T-helper 1 cell treated with Interleukin-12 subunit alpha and Interleukin-12 subunit beta and Interleukin-4 antibody, amounts not matched to agents 30 ng/mL and 1 ng/mL, for 36 hours (primary cell): ENCODE data around the gene ACSF3. TPM values are rescaled to one million over a fixed set of nuclear protein-coding genes. Genes with fewer than 3 reads are reported as not detected.

Source experiments
- intact Hi-C: fragments of 100-400 bp; cut with micrococcal nuclease; formaldehyde crosslinking; loops from one replicate; pipeline ENCODE4 v1.15.1; 2024
- total RNA-seq: library from RNA; stranded (reverse); gene quantifications from 2 replicates; pipeline ENCODE4 v1.2.3, GENCODE V29; 2022

ACSF3 gene
- total RNA-seq, 1 donor from 2014 or later = 58.6 TPM

- intact Hi-C loops = no loop called here
These were observed 49.0 kb downstream of the ACSF3 start for GRCh38 chr16:89142474-89143195.

- intact Hi-C loops = no loop called here
These were observed 49.6 kb downstream of the ACSF3 start for GRCh38 chr16:89143201-89143741.

GRCh38 chr16:89143911-89144675 lies 50.4 kb downstream of the ACSF3 start:
- intact Hi-C loops = no loop called here

GRCh38 chr16:89144681-89145080 lies 51.0 kb downstream of the ACSF3 start:
- intact Hi-C loops = no loop called here

- intact Hi-C loops = no loop called here
These were observed 51.9 kb downstream of the ACSF3 start for GRCh38 chr16:89145406-89146161.

DNA sequence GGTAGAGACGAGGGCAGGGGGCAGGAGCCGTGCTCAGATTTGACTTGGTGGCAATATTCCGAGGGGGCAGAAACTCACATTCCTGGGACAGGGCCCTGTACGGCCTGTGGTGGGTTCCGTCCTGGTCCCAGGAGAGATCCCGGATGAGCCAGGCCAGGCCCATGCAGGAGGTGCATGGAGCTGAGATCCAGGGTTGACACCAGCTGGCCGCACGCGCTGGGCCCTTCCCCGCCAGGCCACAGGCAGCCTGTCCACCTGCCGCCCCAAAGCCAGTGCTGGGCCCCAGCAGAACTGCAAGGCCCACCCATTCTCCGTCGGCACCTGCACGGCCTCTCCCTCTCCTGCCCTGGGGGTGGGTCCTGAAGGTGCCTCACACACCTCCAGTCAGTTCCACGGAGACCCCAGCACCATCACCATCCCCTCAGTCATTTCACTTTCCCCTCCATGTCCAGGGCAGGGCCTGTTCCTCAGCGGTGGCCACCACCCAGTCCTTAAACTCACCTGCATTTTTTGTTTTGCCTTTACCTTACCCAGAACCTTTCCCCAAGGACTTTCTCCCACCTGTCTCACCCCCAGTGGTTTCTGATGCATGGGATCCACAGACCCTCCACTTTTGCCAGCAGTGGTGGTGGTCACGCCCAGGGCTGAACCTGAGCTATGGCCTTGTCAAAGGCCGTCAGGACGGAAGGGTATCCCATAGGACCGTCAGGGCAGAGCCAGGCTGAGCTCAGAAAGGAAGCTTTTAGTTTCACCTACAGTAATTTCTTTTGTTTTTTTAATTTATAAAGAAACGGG lies 52.8 kb downstream of the ACSF3 start:
- intact Hi-C loops = no loop called here

DNA sequence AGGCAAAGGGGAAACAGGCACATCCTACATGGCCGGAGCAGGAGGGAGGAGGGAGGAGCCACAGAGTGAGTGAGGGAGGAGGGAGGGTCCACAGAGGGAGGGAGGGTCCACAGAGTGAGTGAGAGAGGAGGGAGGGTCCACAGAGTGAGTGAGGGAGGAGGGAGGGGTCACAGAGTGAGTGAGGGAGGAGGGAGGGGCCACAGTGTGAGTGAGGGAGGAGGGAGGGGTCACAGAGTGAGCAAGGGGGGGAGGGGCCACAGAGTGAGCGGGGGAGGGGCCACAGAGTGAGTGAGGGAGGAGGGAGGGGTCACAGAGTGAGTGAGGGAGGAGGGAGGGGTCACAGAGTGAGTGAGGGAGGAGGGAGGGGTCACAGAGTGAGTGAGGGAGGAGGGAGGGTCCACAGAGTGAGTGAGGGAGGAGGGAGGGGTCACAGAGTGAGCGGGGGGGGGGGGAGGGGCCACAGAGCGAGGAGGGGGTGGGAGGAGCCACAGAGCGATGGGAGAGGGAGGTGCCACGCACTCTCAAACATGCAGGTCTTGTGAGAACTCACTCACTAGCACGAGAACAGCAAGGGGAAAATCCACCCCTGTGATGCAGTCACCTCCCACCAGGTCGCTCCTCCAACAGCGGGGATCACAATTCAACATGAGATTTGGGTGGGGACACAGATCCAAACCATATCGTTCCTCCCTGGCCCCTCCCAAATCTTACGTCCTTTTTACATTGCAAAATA lies 53.6 kb downstream of the ACSF3 start:
- intact Hi-C loops = no loop called here

DNA sequence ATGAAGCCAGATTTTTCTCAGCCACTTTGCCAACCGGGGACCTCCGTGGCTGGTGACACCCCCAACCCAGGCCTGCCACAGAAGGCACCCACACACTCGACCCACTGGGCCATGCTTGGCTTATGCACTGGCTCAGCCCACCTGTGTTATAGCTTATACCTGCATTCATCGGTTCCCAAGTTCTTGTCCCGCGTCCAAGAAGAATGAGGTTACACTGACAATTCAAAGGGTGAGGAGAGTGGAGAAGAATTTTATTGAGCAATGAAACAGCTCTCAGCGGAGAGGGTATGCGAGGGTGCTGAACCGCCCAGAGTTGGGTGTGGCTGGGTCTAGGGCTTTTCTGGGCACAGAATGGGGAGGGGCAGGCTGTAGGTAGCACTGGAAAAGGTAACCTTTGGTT lies 55.7 kb downstream of the ACSF3 start:
- intact Hi-C loops = no loop called here

DNA sequence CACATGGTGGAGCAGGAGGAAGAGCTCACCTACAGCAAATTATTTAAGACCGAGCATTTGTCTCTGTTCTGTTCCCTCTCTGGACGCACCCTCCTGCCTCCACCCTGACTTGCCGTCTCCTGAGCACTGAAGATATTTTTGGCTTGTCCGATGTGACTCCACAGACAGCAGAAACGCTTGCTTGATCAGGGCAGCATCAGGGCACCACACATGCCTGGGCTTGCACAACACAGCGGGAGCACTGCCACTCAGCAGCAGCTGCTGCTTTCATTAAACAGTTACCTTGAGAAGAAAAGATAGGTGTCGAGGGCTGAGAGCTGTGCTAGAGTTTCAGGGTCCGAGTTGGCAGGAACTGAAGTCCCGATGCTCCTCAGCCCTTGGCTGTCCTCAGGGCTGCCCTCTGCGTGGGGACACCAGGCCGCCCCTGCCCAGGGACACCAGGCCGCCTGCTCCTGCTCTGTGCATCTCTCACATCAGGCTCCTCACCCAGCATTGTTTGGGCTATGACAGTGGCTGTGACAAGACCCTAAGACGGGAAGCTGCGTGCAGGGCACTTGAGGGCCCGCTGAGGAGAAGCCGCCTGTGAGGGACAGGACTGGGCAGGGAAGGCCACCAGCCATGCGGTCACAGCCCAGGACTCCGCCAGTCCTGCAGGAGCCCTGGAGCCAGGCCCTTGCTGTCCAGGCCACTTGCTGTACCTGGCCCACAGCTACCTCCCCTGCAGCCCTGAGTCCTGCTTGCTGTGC lies 56.6 kb downstream of the ACSF3 start:
- intact Hi-C loops = no loop called here

- intact Hi-C loops = no loop called here
These were observed 57.3 kb downstream of the ACSF3 start for GRCh38 chr16:89150981-89151380.

- intact Hi-C loops = no loop called here
These were observed 59.4 kb downstream of the ACSF3 start for GRCh38 chr16:89152831-89153700.

GRCh38 chr16:89153848-89154271 lies 60.2 kb downstream of the ACSF3 start:
- intact Hi-C loops = no loop called here

DNA sequence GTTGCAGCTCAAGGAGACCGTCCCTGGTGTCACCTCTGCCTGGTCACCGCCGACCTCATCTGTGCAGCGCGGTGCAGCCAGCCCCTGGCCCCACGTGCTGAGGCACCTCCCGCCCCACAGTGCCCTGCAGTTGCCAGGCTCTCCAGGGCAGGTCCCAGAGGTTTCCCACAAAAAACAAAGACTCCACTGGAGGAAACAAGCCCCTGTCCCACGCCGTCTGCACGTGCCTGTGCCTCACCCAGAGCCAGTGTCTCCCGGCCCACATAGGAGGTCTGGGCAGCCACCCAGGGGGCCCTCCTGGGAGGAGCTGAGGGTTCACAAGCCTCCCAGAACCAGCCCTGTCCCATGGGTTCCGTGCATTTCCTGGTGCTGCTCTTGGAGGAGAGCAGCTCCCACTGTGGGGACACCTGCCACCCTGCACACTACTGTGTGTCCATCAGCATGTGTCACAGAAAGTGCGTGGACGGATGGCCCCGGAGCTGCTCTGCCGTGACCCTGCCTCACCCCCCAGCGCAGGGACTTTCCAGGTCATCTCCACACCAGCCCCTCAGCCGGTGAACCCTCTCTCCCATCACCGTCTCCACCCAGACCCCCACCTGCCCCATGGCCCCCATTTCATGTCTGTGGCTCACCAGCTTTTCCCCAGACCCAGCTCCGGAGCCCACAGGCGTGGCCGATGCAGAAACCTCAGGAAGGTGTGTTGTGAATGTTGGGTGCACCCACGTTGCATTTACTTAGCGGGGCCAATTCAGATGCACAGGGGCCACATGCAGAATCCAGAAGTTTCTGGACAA lies 60.9 kb downstream of the ACSF3 start:
- intact Hi-C loops = no loop called here

DNA sequence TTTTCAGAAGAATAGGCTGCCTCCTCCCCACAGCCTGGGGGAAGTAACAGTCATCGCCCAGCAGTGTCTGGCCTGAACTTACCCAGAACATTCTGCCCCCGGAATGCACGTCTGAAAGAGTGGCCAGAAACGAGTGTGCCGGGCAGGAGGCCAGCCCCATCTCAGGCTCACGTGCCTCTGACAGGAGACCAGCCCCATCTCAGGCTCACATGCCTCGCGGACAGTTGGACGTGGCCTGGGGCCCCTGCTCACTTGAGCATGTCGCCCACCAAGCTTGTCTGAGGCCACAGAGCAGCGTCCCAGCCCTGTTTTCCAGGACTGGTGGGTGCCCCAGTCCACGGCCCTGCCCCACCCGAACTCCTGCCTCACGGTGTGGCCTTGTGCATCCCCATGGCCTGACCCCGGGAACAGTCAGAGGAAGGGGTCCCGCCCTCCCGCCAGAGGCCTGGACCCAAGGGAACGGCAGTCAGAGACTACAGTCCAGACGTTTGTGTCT lies 61.6 kb downstream of the ACSF3 start:
- intact Hi-C loops = no loop called here

DNA sequence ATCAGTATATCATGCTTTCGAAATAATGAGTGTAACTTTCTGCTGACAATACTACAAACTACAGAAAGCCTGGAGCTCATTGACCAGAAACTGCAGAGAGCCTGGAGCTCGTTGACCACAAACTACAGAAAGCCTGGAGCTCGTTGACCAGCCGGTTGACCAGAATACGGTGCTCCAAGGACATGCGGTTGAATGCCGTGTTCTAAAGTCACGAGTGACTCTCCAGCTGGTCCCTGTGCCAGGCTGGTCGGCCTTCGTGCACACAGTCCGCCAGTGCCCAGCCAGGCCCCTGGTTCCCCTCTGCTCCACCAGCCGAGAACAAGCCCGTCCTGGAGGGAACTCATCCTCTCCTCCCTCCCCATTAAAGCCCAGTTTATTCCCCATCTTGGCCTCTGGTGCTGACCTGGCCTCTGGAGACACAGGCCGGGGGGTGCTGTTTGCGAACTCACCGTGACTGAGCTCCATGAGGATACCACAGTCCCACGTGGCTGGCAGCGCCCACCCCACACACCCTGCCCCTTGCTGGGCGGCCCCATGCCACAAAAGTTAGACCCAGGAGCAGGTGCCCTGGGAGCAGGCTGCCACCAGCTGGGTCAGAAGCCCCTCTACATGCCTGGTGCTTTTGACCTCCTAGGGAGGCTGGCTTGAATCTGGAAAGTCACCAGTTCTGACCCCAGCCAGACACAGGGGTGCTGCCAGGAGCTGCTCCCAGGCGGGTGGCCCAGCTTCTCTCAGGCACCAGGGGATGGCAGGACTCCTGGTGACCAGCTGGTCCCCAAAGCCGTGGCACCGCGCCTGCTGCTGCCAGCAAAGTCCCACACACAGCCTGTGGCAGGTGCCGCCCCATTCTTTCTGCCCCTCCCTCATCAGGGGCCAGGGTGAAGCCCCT lies 62.4 kb downstream of the ACSF3 start:
- intact Hi-C loops = no loop called here
